Stimulated activated CD4-positive, alpha-beta T cell treated with anti-CD3 and anti-CD28 coated beads, TNF-alpha, amount 100 ng/mL, for 48 hours (primary cell): ENCODE results near the gene MCC.
A peak's percentile ranks its signal among the peaks of the same experiment; 100 is the strongest.

ENCODE experiments used
- DNase-seq, 3 donors: peaks; one replicate each; pipeline ENCODE4 v3.0.0-alpha.2; 2020; ENCODE audit warnings: low read depth in 3 of 3

MCC gene

GRCh38 chr5:113487781-113488644 is at the start of gene MCC:
MCC (minus strand) TSS chr5:113488453.
- peak in 2 of 3 donors; percentile 13 to 20 for DNase-seq

DNA sequence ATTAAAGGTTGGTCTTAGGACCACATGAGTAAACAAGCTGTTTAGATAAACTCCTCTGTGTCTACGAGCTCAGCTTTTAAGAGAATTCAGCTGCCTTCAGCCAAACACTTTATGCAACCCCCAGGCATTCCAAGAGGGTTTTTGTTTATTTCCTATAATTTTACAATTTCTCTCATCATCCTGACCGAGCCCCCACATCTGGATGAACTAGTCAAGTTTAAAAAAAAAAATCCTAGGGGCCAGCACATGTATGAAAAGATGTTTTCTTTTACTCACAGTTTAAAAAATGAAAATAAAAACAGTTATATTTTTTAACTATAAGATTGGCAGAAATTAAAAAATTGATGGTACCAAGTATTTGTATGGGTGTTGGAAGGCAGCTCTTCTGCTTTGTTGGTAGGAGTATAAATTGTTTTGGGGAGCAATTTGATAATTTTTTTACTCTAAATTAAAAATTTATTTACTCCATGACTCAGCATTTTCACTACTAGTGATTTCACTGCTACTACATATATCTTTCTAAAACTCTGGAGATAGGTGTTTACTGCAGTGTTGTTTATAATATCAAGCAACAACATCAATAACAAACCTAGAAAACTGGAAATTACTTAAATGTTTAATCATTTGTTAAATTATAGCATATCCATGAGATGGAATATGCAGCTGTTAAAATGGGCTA is 43.4 kb upstream of the MCC start:
- no peak for DNase-seq

GRCh38 chr5:113527746-113528145 is 39.5 kb upstream of the MCC start:
- DNase-seq: no peak

DNA sequence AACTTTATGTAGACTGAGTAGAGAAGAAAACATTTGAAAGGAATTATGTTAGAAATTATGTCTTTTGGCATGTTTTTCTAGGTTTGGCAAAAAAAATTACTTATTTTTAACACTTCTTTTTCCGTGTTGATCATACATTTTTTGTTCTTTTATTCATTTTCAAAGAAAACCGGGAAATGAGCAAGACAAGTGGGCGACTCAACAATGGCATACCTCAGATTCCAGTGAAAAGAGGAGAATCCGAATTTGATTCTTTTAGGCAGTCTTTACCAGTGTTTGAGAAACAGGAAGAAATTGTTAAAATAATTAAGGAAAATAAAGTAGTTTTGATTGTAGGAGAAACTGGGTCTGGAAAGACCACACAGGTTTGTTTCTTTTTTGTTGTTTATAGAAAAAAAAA is 38.2 kb upstream of the MCC start:
- DNase-seq: no peak

GRCh38 chr5:113524927-113525326 is 36.7 kb upstream of the MCC start:
- no peak for DNase-seq

GRCh38 chr5:113523168-113523567 is 34.9 kb upstream of the MCC start:
- no peak for DNase-seq

GRCh38 chr5:113520899-113521298 is 32.6 kb upstream of the MCC start:
- DNase-seq: no peak

DNA sequence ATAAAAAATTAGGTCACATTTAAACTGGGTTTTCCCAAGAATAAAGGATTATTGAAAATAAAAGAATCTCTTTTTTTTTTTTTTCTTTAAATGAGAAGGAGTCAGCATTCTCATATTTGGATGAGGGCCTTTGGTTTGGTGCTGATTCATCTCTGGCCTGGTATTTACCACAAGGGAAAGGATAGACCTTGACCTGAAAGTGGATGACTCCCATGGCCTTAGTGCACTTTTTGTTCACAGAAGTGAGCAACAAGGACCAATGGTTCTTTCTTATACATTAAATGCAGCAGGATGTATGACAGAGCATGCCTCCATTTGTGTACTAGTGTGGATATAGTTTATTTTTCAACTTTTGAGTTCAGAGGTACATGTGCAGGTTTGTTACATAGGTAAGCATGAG is 32.2 kb upstream of the MCC start:
- peak in 2 of 3 donors; percentile 5 to 15 for DNase-seq

- DNase-seq: no peak
Observed at GRCh38 chr5:113519412-113519811, 31.2 kb upstream of the MCC start.

DNA sequence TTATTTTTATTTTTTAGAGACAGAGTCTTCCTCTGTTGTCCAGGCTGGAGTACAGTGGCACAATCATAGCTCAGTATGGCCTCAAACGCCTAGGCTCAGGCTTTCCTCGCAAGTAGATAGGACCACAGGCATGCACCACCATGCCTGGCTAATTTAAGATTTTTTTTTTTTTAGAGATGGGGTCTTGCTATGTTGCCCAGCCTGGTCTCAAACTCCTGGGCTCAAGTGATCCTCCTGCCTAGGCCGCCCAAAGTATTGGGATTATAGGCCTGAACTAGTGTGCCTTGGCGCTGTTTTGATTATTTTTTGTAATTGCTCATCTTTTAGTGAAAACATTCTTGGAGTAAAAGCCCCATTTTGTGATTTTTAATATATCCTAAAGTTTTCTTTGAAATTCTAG is 30.6 kb upstream of the MCC start:
- DNase-seq: no peak

GRCh38 chr5:113514289-113514635 is 26.0 kb upstream of the MCC start:
- no peak for DNase-seq

GRCh38 chr5:113513384-113514288 is 25.4 kb upstream of the MCC start, which contains the start of gene YTHDC2:
YTHDC2 (plus strand) TSS chr5:113513694; CDS start chr5:113513896, 202 bp downstream.
- peak; percentile 81 to 83 (median 82) for DNase-seq

GRCh38 chr5:113512341-113512740 is 24.1 kb upstream of the MCC start:
- no peak for DNase-seq

- no peak for DNase-seq
Observed at GRCh38 chr5:113510836-113511451, 22.7 kb upstream of the MCC start.

GRCh38 chr5:113508756-113509155 is 20.5 kb upstream of the MCC start:
- no peak for DNase-seq

- no peak for DNase-seq
Observed at GRCh38 chr5:113507601-113508000, 19.3 kb upstream of the MCC start.

GRCh38 chr5:113505181-113505580 is 16.9 kb upstream of the MCC start:
- no peak for DNase-seq

GRCh38 chr5:113503146-113503545 is 14.9 kb upstream of the MCC start:
- no peak for DNase-seq

DNA sequence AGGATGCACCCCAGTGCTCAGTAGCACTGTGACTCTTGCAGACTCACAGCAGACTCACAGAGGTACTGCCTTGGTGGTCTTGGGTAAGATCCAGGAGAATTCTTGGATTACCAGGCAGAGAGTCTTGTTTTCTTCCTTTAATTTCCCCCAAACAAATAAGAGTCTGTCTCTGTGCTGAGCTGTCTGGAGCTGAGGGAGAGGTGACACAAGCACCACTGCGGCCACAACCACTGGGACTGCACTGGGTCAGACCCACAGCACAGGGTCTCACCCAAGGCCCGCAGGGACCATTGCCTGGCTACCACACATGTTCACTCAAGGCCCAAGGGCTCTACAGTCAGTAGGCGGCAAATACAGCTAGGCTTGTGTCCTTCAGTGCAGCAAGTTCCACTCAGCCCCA is 13.8 kb upstream of the MCC start:
- DNase-seq: no peak

DNA sequence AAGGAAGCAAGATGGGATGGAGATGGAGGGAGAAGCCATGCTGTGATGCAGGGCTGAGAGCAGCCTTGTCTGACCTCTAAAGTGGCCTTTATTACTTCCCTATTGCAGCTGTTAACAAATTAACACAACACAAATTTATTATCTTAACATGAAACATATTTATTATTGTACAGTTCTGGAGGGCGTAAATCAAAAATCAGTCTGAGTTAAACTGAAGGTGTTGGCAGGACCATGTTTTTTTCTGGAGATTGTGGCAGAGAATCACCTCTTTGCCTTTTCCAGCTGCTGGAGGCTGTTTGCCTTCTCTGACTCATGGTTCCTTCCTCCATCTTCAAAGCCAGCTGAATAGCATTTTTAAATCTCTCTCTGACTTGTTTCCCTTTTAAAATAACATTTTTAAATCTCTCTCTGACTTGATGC is 7.2 kb upstream of the MCC start:
- no peak for DNase-seq

GRCh38 chr5:113493446-113493845 is 5.2 kb upstream of the MCC start:
- no peak for DNase-seq

- DNase-seq: no peak
Observed at GRCh38 chr5:113491022-113491421, 2.8 kb upstream of the MCC start.
